NCI-H2107 (cell line): Measurements from ENCODE around the gene GJB3.

Experiments
- DNase-seq: peaks from one replicate; lab custom pipeline; 2025; lab: John Stamatoyannopoulos, UW

The GJB3 gene

DNA sequence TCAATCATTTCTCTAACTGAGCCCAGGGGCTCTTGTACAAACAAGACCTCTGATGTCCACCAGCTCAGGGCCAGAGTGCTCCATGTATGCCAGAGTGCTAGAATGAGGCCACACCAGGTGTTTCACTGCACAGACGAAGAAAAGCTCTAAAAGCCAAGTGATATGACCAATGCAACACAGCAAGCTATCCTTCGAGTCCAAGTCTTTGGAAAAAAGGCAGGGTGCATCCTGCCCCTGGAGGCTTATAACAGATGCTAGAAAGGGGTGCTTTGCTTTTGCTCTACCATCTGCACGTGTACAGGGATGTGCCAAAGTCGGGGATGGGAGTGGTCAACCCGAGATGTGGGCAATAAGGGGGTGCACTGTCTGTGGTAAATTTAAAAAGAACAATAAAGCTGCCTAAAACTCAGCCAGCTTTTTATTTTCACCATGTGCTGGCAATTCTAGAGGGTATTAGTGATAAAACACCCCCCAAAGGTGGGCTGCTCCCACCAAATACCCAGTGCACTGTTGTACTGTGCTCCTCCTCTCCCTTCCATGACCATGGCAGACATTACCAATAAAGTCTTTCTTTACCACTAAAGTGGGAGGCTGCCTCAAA, 46.4 kb downstream of the GJB3 start:
- DNase-seq, result no peak

DNA sequence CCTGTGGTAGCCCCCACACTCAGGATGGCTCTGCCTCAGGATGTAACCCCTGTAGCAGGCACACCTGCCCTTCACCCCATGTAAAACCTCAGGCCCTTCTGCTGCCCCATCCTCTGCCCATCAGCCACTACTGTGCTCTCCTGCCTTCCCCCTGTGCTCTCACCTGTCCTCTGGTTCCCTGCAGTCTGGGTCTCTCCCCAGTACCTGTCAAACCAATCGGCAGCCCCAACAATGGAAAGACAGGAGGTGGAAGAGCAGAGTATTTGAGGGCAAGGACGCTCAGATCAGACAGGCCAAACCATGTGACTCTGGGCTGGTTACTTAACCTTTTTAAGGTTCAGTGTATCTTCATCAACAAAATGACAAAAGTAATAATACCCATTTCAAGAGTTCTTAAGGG, 47.6 kb downstream of the GJB3 start:
- no peak for DNase-seq

DNA sequence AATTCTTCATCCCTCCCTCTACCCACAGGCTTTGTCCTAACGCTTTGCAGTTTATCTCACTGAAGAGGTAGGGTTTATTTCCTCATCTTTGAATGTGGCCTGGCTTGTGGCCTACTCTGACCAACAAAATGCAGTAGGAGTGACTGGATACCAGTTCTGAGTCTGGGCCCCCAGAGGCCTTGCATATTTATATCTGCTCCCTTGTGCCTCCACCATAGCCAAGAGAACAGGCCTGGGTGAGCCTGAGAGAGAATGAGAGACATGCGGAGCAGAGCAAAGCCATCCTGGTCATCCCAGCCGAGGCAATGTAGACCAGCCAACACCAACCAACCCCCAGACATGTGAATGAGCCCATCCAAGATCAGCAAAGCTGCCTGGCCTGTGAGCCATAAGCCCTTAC, 48.2 kb downstream of the GJB3 start:
- no peak for DNase-seq

DNA sequence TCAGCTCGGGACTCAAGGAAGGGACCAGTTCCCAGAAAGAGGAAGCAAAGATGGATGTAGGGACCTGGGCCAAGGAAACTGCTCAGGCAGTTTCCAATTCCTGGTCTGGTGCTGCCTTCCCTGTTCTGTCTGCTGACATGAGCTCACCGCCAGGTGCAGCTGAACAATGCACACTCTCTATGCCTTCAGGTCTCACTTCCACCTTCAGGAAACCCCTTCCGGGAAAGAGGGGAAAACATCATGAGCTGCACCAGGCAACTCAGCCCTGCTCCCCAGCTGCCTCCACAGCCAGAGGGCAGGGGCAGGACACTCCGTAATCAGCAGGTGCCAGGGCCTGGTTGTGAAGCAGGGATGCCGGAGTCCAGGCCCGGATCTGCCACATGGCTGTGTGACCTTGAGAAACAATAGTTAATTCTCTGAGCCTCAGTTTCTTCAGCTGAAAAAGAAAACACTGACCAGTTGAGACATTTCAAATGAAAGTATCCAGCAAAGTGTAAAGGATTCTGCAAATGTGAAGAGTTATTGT, 50.8 kb downstream of the GJB3 start:
- DNase-seq, result no peak

DNA sequence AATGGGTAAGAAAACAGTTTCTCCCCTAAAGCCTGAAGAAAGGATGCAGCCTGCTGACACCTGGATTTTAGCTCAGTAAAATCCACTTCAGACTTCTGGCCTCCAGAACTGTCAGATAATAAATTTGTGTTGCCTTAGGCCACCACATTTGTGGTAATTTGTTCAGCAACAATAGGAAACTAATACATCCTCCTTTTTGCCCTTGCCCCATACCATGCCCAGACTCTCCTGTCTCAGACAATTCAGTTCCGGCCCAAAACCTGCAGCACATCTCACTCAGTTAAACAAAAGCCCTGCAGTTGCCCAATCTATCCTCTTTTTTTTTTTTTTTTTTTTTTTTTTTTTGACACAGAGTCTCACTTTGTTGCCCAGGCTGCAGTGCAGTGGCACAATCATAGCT, 52.7 kb downstream of the GJB3 start:
- no peak for DNase-seq
